Peyer's patch (tissue), 4 donors: ENCODE data around the gene DOCK1.

Source experiments
- POLR2A ChIP-seq, 2 donors: fragments of 450-650 bp; IDR thresholded peaks; one replicate each; pipeline ENCODE4 v1.5.1; 2017; ENCODE audit warnings: antibody characterized with exemption in 2 of 2, mild to moderate bottlenecking in 2 of 2, moderate library complexity in 2 of 2
- TF ChIP-seq, protein P1 (sequence below), 6 experiments: fragments of 450-650 bp in 4 of 6; fragments of 200-600 bp in 2 of 6; sonication (generic) in 1 of 6; IDR thresholded peaks; one replicate each; pipeline ENCODE4 v1.5.1; 2017 to 2019; ENCODE audit warnings: antibody characterized with exemption in 6 of 6, mild to moderate bottlenecking in 3 of 6, moderate library complexity in 1 of 6

DNA sequence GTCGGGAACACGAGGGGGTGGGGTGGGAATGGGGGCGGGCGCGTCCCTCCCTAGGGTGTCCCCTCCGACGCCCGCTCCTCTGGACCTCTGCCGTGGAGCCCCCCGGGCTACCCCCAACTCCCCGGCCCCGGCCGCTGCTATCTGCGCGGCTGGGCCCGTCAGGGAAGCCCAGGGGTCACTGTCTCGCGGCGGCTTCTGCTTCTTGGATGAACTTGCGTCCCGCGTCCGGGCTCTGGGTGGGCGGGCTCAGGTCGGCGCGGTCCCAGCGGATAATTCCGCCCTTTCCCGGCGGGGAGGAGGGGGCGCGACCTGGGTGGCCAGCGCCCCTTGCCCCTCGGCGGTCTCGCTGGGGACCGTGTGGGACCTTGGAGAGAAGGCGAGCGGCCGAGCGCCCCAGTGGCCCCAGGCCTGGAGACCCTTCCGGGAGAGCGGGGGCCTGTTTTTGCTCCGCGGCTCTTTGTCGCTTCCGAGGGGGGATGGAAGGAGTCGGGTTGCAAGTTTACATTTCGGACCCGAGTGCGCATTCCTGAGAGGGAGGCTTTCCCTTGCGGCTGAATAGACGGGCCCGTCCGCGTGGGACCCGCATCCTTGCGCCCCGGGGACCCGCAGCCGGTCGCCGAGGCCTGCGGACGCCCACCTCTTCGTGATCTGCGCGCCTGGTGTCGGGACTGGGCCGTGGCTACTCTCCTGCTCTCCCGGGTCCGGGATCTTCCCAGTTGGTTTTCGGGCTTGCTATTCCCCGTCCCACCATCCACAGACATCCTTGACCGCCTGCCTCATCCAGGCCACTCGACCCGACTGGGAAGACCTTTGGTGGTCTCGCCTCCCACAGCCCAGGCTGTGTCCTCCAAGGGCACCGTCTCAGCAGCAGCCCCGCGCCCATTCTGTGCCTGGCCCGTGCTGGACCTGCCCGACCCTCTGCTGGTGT is 812 bp downstream of the DOCK1 start:
- TF ChIP-seq, protein P1, sequence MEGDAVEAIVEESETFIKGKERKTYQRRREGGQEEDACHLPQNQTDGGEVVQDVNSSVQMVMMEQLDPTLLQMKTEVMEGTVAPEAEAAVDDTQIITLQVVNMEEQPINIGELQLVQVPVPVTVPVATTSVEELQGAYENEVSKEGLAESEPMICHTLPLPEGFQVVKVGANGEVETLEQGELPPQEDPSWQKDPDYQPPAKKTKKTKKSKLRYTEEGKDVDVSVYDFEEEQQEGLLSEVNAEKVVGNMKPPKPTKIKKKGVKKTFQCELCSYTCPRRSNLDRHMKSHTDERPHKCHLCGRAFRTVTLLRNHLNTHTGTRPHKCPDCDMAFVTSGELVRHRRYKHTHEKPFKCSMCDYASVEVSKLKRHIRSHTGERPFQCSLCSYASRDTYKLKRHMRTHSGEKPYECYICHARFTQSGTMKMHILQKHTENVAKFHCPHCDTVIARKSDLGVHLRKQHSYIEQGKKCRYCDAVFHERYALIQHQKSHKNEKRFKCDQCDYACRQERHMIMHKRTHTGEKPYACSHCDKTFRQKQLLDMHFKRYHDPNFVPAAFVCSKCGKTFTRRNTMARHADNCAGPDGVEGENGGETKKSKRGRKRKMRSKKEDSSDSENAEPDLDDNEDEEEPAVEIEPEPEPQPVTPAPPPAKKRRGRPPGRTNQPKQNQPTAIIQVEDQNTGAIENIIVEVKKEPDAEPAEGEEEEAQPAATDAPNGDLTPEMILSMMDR (IDR thresholded peaks at IDR 0.05) = no peak
- no peak for TF ChIP-seq POLR2A (IDR thresholded peaks at IDR 0.05)
